Type B pancreatic cell (in vitro differentiated cells): ENCODE data around the gene ZNF185. TPM values are rescaled to one million over a fixed set of nuclear protein-coding genes. Genes with fewer than 3 reads are reported as not detected.
A peak's percentile ranks its signal among the peaks of the same experiment; 100 is the strongest.

Experiments used
- DNase-seq: peaks from one replicate; pipeline ENCODE4 v3.0.0; 2021; ENCODE audit warnings: mixed read lengths; ENCODE audit not compliant: unreplicated experiment; ENCODE audit errors: extremely low spot score
- H3K27ac Mint-ChIP-seq: 2 replicates; pipeline ENCODE4 v1.8.0; 2021; ENCODE audit warnings: mild to moderate bottlenecking, mixed read lengths
- H3K27me3 Mint-ChIP-seq: 2 replicates; pipeline ENCODE4 v1.8.0; 2021; ENCODE audit warnings: mixed read lengths
- H3K36me3 Mint-ChIP-seq: 2 replicates; pipeline ENCODE4 v1.8.0; 2021; ENCODE audit warnings: mixed read lengths
- H3K4me1 Mint-ChIP-seq: one replicate; pipeline ENCODE4 v1.8.0; 2021; ENCODE audit warnings: mixed read lengths; ENCODE audit not compliant: unreplicated experiment
- H3K4me3 Mint-ChIP-seq: 2 replicates; pipeline ENCODE4 v1.8.0; 2021; ENCODE audit warnings: mild to moderate bottlenecking, mixed read lengths
- H3K9me3 Mint-ChIP-seq: 2 replicates; pipeline ENCODE4 v1.8.0; 2021; ENCODE audit warnings: mixed read lengths
- CTCF ChIP-seq: fragments of 200-600 bp; sonication (generic); conservative IDR thresholded peaks from 2 replicates; pipeline ENCODE4 v1.5.0; 2021; ENCODE audit warnings: antibody characterized with exemption, mild to moderate bottlenecking
- total RNA-seq: library from RNA; stranded (reverse); gene quantifications from 2 replicates; pipeline ENCODE4 v1.2.1, GENCODE V29; 2021; ENCODE audit warnings: low replicate concordance

ZNF185 gene
- total RNA-seq, 1 donor from 2014 or later = 45.4 TPM

DNA sequence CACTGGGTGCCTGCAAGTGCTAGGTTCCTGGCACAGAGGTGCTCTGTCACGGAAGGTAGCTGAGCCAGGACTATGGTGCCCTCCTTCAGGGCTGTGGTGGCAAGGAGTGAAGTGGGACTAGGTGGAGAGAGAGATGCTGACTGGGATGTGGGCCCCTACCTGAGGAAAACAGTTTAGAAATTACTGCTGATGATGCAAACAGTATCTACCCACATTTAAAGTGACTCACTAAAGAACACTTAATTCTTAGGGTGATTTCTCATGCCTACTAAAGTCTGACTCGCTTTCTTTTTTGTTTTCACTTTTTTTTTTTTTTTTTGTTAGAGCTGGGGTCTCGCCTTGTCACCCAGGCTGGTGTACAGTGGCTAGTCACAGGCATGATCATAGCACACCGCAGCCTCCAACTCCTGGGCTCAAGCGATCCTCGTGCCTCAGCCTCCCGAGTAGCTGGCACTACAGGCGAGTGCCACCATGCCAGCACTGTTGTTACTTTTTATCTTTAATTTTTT, 3.1 kb downstream of the ZNF185 start:
- DNase-seq = no peak
- H3K9me3 Mint-ChIP-seq = no peaks in the 10 kb centered on the region
- H3K36me3 Mint-ChIP-seq = no peaks in the 10 kb centered on the region
- TF ChIP-seq CTCF = no peak
- H3K4me3 Mint-ChIP-seq = no peak overlapping the region
- peaks cover 5% of the 10 kb centered on the region for H3K4me1 Mint-ChIP-seq
- H3K27ac Mint-ChIP-seq = no peak overlapping the region
- H3K27me3 Mint-ChIP-seq = no peaks in the 10 kb centered on the region

- Mint-ChIP-seq H3K36me3 (no peaks in the 10 kb centered on the region), H3K27ac (peak overlapping the region; percentile 2), H3K4me3 (peak overlapping the region; percentile 53), H3K27me3 (no peaks in the 10 kb centered on the region), H3K4me1 (peaks cover 2% of the 10 kb centered on the region), H3K9me3 (no peaks in the 10 kb centered on the region)
- no peak for DNase-seq
- TF ChIP-seq CTCF = no peak
Measured at GRCh38 chrX:152901816-152902501, 4.1 kb downstream of the ZNF185 start.

GRCh38 chrX:152902502-152902820, 4.6 kb downstream of the ZNF185 start:
- Mint-ChIP-seq H3K36me3 (no peaks in the 10 kb centered on the region), H3K27ac (no peak overlapping the region), H3K4me3 (peak overlapping the region; percentile 37), H3K27me3 (no peaks in the 10 kb centered on the region), H3K4me1 (peaks cover 5% of the 10 kb centered on the region), H3K9me3 (no peaks in the 10 kb centered on the region)
- no peak for DNase-seq
- no peak for TF ChIP-seq CTCF

GRCh38 chrX:152903589-152903988, 5.7 kb downstream of the ZNF185 start:
- Mint-ChIP-seq H3K36me3 (no peaks in the 10 kb centered on the region), H3K27me3 (no peaks in the 10 kb centered on the region), H3K27ac (no peak overlapping the region), H3K9me3 (no peaks in the 10 kb centered on the region), H3K4me3 (no peak overlapping the region), H3K4me1 (peaks cover 5% of the 10 kb centered on the region)
- DNase-seq = no peak
- no peak for TF ChIP-seq CTCF

GRCh38 chrX:152904151-152905080, 6.5 kb downstream of the ZNF185 start:
- TF ChIP-seq CTCF = peak; percentile 77
- Mint-ChIP-seq H3K4me3 (no peak overlapping the region), H3K9me3 (no peaks in the 10 kb centered on the region), H3K27me3 (no peaks in the 10 kb centered on the region), H3K4me1 (peaks cover 5% of the 10 kb centered on the region), H3K36me3 (no peaks in the 10 kb centered on the region), H3K27ac (no peak overlapping the region)
- DNase-seq = no peak
